A673 (cell line): ENCODE measurements around the gene ASB13.

Experiments used
- CTCF ChIP-seq: fragments of 300-800, 200-600 bp; sonication (generic); conservative IDR thresholded peaks from 2 replicates; pipeline ENCODE4 v1.5.1; 2017; ENCODE audit warnings: low read depth, mild to moderate bottlenecking, antibody characterized with exemption, low read length, moderate library complexity, mixed read lengths
- EZH2 ChIP-seq: fragments of 200-600 bp; sonication (generic); IDR thresholded peaks from 2 replicates; pipeline ENCODE4 v1.6.1; 2017; ENCODE audit warnings: borderline replicate concordance, low read depth, mild to moderate bottlenecking, mixed read lengths, antibody characterized with exemption, low read length; ENCODE audit not compliant: poor library complexity, severe bottlenecking

- TF ChIP-seq CTCF (no peak), EZH2 (no peak)
These were observed 15.5 kb upstream of the ASB13 start for GRCh38 chr10:5681930-5682329.
